Smooth muscle cell (in vitro differentiated cells): ENCODE measurements around the gene ADSL. TPM values are rescaled to one million over a fixed set of nuclear protein-coding genes. Genes with fewer than 3 reads are reported as not detected.

ENCODE experiments used
- DNase-seq: peaks from one replicate; lab custom pipeline; 2025; ENCODE audit not compliant: unreplicated experiment; lab: John Stamatoyannopoulos, UW
- H2AFZ ChIP-seq: fragments of 200-600 bp; sonication (generic); 2 replicates; pipeline ENCODE4 v1.6.0; 2016; ENCODE audit warnings: antibody characterized with exemption, low read depth, mild to moderate bottlenecking
- H3F3A ChIP-seq: fragments of 200-600 bp; sonication (generic); 2 replicates; pipeline ENCODE4 v1.6.0; 2017; ENCODE audit warnings: antibody characterized with exemption, low read depth
- H3K27ac ChIP-seq: fragments of 200-600 bp; sonication (generic); 2 replicates; pipeline ENCODE4 v1.5.1; 2016; ENCODE audit warnings: low read depth, mild to moderate bottlenecking
- H3K27me3 ChIP-seq: fragments of 200-600 bp; sonication (generic); 2 replicates; pipeline ENCODE4 v1.6.1; 2016; ENCODE audit warnings: low read depth, mild to moderate bottlenecking
- H3K36me3 ChIP-seq: fragments of 200-600 bp; sonication (generic); 2 replicates; pipeline ENCODE4 v1.5.1; 2016; ENCODE audit warnings: low read depth
- H3K4me1 ChIP-seq: fragments of 200-600 bp; sonication (generic); 2 replicates; pipeline ENCODE4 v1.5.1; 2016; ENCODE audit warnings: low read depth
- H3K4me2 ChIP-seq: fragments of 200-600 bp; sonication (generic); 2 replicates; pipeline ENCODE4 v1.6.0; 2016; ENCODE audit warnings: mild to moderate bottlenecking
- H3K4me3 ChIP-seq: fragments of 200-600 bp; sonication (generic); 2 replicates; pipeline ENCODE4 v1.5.1; 2016; ENCODE audit warnings: mild to moderate bottlenecking
- H3K79me2 ChIP-seq: fragments of 200-600 bp; sonication (generic); 2 replicates; pipeline ENCODE4 v1.6.0; 2016; ENCODE audit warnings: low read depth, mild to moderate bottlenecking
- H3K9ac ChIP-seq: fragments of 200-600 bp; sonication (generic); 2 replicates; pipeline ENCODE4 v1.6.0; 2016; ENCODE audit warnings: low read depth
- H3K9me3 ChIP-seq: fragments of 200-600 bp; sonication (generic); replicated peaks from 2 replicates; pipeline ENCODE4 v1.5.1; 2016; ENCODE audit warnings: low read depth
- H4K20me1 ChIP-seq: fragments of 200-600 bp; sonication (generic); 2 replicates; pipeline ENCODE4 v1.6.0; 2016; ENCODE audit warnings: low read depth
- CTCF ChIP-seq: fragments of 200-600 bp; sonication (generic); IDR thresholded peaks from 2 replicates; pipeline ENCODE4 v1.5.1; 2017; ENCODE audit warnings: borderline replicate concordance, mild to moderate bottlenecking, antibody characterized with exemption; ENCODE audit not compliant: insufficient read depth, poor library complexity, severe bottlenecking
- WGBS: methylation state at CpG from one replicate; pipeline ENCODE4 v1.1.7; 2016; ENCODE audit warnings: low lambda C conversion rate; 5-methylcytosine and 5-hydroxymethylcytosine counted together
- polyA plus RNA-seq: library from polyadenylated mRNA; unstranded; fragments of >200 nt; fragmentation: Nextera tagmentation; extraction: Ambion mirVana; gene quantifications from 2 replicates; pipeline ENCODE4 v1.2.1, GENCODE V29; 2016
- total RNA-seq: library from RNA; depleted of rRNA; stranded (reverse); fragments of >200 nt; gene quantifications from 2 replicates; pipeline ENCODE4 v1.2.3, GENCODE V29; 2014

Gene ADSL
- total and polyA plus RNA-seq, 2 experiments from 2014 or later = 45.9 to 65.1 TPM

- peaks cover 13% of the 10 kb centered on the region for H3F3A ChIP-seq
- peaks cover 80% of the 10 kb centered on the region for H3K79me2 ChIP-seq
- no peaks in the 10 kb centered on the region for H3K9me3 ChIP-seq
- peak; percentile 70 for TF ChIP-seq CTCF
- WGBS = 35% methylated on average over 12 of the region's 12 CpGs
- no peaks in the 10 kb centered on the region for H3K27me3 ChIP-seq
- peaks cover 4% of the 10 kb centered on the region for H3K4me1 ChIP-seq
- H3K4me3 ChIP-seq = no peak overlapping the region
- peaks cover 67% of the 10 kb centered on the region for H4K20me1 ChIP-seq
- DNase-seq = no peak
- no peak overlapping the region for H2AFZ ChIP-seq
- H3K36me3 ChIP-seq = no peaks in the 10 kb centered on the region
- peak overlapping the region; percentile 40 for H3K9ac ChIP-seq
- H3K4me2 ChIP-seq = peak overlapping the region; percentile 77
- peak overlapping the region; percentile 86 for H3K27ac ChIP-seq
Measured at GRCh38 chr22:40436505-40437431, 90.5 kb downstream of the ADSL start.

Other genes starting within 250 kb of the ADSL start
- gene TNRC6B, start 168.6 kb upstream of the ADSL start, total RNA-seq = 36.4 and 44.4 TPM in 2 replicates
- 21.5 and 30.2 TPM in 2 replicates for gene TNRC6B, start 168.6 kb upstream of the ADSL start, polyA plus RNA-seq
- 56.9 and 72.6 TPM in 2 replicates for gene SGSM3, start 24.1 kb downstream of the ADSL start, total RNA-seq
- gene SGSM3, start 24.1 kb downstream of the ADSL start, polyA plus RNA-seq = 98.0 and 117 TPM in 2 replicates